ENCODE measurements around the gene FZR1. TPM values are rescaled to one million over a fixed set of nuclear protein-coding genes. Genes with fewer than 3 reads are reported as not detected.

The FZR1 gene
- total and polyA plus RNA-seq, 10 donors: 9.8 to 53.6 (median 37.1) TPM

GRCh38 chr19:3508771-3509535 lies 2.8 kb downstream of the FZR1 start:
- H3K27ac ChIP-seq: no peak overlapping the region
- peaks cover 7 to 86% (median 55%) of the 10 kb centered on the region in 6 donors for H3K4me1 ChIP-seq
- no peaks in the 10 kb centered on the region for H3K9me3 ChIP-seq
- H3K27me3 ChIP-seq (replicated peaks in 1 of 7): no peaks in the 10 kb centered on the region
- TF ChIP-seq POLR2AphosphoS5 (IDR thresholded peaks at IDR 0.05) (no peak), CTCF (IDR thresholded peaks at IDR 0.05 in 8 of 11, conservative IDR thresholded peaks at IDR 0.05 in 3 of 11) (no peak), POLR2A (IDR thresholded peaks at IDR 0.05) (no peak)
- H3K4me3 ChIP-seq: no peak overlapping the region
- H3K36me3 ChIP-seq: peaks cover 0 to 58% (median 5%) of the 10 kb centered on the region in 6 donors
- WGBS, 5 donors: 79 to 85% (median 82%) methylated on average over 18 to 23 of the region's 23 CpGs
- intact Hi-C loops (cut with DNase I; ENCODE audit: low total_unique reads): no loop called here
- peak; percentile 77 for DNase-seq

- TF ChIP-seq CTCF (IDR thresholded peaks at IDR 0.05 in 8 of 11, conservative IDR thresholded peaks at IDR 0.05 in 3 of 11): no peak
- TF ChIP-seq POLR2A (IDR thresholded peaks at IDR 0.05): no peak
- TF ChIP-seq POLR2AphosphoS5 (IDR thresholded peaks at IDR 0.05): no peak
- H3K4me3 ChIP-seq: no peak overlapping the region
- H3K27ac ChIP-seq: no peak overlapping the region
- peaks cover 0 to 65% (median 5%) of the 10 kb centered on the region in 6 donors for H3K36me3 ChIP-seq
- H3K4me1 ChIP-seq: peaks cover 7 to 93% (median 56%) of the 10 kb centered on the region in 6 donors
- intact Hi-C loops (cut with DNase I; ENCODE audit: low total_unique reads): no loop called here
- WGBS, 5 donors: 81 to 95% (median 90%) methylated on average over 12 to 15 of the region's 15 CpGs
- H3K9me3 ChIP-seq: no peaks in the 10 kb centered on the region
- no peaks in the 10 kb centered on the region for H3K27me3 ChIP-seq (replicated peaks in 1 of 7)
- DNase-seq: no peak
Observed at GRCh38 chr19:3509566-3509989, 3.5 kb downstream of the FZR1 start.

DNA sequence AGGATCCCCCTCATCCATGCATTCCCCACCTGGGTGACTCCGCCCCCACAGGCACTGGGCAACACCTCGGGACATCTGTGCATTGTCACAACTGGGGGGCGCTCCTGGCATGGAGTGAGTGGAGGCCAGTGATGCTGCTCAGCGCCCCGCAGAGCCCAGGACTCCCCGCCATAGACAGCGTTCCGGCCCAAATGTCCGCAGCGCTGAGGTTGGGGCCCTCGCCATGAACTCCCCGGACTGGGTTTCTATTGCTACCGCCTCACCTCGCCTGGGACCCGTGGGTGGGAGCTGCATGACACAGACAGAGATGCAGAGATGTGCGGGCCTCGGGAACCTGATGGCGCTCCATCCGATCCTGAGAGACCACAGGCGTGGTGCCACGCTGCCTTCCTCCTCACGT lies 4.6 kb downstream of the FZR1 start:
- no peak for TF ChIP-seq CTCF (IDR thresholded peaks at IDR 0.05 in 8 of 11, conservative IDR thresholded peaks at IDR 0.05 in 3 of 11)
- intact Hi-C loops (cut with DNase I; ENCODE audit: low total_unique reads): no loop called here
- DNase-seq: peak; percentile 69
- peaks cover 8 to 93% (median 51%) of the 10 kb centered on the region in 6 donors for H3K4me1 ChIP-seq
- peaks cover 0 to 70% (median 5%) of the 10 kb centered on the region in 6 donors for H3K36me3 ChIP-seq
- no peak overlapping the region for H3K27ac ChIP-seq
- WGBS, 5 donors: 88 to 93% (median 92%) methylated on average over 15 to 22 of the region's 22 CpGs
- H3K27me3 ChIP-seq (replicated peaks in 1 of 7): no peaks in the 10 kb centered on the region
- H3K4me3 ChIP-seq: no peak overlapping the region
- no peaks in the 10 kb centered on the region for H3K9me3 ChIP-seq

- no peaks in the 10 kb centered on the region for H3K9me3 ChIP-seq
- intact Hi-C loops (cut with DNase I; ENCODE audit: low total_unique reads): no loop called here
- H3K4me3 ChIP-seq: no peak overlapping the region
- no peaks in the 10 kb centered on the region for H3K27me3 ChIP-seq (replicated peaks in 1 of 7)
- no peak for TF ChIP-seq CTCF (IDR thresholded peaks at IDR 0.05 in 8 of 11, conservative IDR thresholded peaks at IDR 0.05 in 3 of 11)
- no peak for TF ChIP-seq POLR2A (IDR thresholded peaks at IDR 0.05)
- no peak for TF ChIP-seq POLR2AphosphoS5 (IDR thresholded peaks at IDR 0.05)
- H3K36me3 ChIP-seq: peaks cover 0 to 70% (median 5%) of the 10 kb centered on the region in 6 donors
- H3K27ac ChIP-seq: no peak overlapping the region
- 87 to 93% (median 91%) methylated on average over 22 to 26 of the region's 26 CpGs for WGBS, 5 donors
- H3K4me1 ChIP-seq: peaks cover 18 to 100% (median 58%) of the 10 kb centered on the region in 6 donors
- DNase-seq: no peak
Observed at GRCh38 chr19:3511506-3512251, 5.6 kb downstream of the FZR1 start.

Measured in spleen (tissue), 11 donors.